ENCODE data around the gene OR1J2.

The OR1J2 gene, protein sequence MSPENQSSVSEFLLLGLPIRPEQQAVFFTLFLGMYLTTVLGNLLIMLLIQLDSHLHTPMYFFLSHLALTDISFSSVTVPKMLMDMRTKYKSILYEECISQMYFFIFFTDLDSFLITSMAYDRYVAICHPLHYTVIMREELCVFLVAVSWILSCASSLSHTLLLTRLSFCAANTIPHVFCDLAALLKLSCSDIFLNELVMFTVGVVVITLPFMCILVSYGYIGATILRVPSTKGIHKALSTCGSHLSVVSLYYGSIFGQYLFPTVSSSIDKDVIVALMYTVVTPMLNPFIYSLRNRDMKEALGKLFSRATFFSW

DNA sequence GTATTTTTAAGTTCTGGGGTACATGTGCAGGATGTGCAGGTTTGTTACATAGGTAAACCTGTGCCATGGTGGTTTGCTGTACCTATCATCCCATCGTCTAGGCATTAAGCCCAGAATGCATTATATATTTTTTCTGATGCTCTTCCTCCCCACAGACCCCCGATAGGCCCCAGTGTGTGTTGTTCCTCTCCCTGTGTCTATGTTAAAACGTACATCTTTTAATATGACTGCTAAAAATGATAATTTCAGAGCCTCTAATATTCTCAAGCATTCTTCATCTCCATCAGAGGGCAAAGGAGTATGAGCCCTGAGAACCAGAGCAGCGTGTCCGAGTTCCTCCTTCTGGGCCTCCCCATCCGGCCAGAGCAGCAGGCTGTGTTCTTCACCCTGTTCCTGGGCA, at the start of gene OR1J2:
Gene OR1J2 (plus strand): TSS at position 301 of the 400 bp plus-strand sequence. CDS start 0 bp downstream, at position 301.
- TF ChIP-seq POLR2A (IDR thresholded peaks at IDR 0.05; ENCODE audit: low read length) (no peak), GATA1 (IDR thresholded peaks at IDR 0.05; ENCODE audit: low read depth, low read length) (no peak)
- DNase-seq, result no peak

DNA sequence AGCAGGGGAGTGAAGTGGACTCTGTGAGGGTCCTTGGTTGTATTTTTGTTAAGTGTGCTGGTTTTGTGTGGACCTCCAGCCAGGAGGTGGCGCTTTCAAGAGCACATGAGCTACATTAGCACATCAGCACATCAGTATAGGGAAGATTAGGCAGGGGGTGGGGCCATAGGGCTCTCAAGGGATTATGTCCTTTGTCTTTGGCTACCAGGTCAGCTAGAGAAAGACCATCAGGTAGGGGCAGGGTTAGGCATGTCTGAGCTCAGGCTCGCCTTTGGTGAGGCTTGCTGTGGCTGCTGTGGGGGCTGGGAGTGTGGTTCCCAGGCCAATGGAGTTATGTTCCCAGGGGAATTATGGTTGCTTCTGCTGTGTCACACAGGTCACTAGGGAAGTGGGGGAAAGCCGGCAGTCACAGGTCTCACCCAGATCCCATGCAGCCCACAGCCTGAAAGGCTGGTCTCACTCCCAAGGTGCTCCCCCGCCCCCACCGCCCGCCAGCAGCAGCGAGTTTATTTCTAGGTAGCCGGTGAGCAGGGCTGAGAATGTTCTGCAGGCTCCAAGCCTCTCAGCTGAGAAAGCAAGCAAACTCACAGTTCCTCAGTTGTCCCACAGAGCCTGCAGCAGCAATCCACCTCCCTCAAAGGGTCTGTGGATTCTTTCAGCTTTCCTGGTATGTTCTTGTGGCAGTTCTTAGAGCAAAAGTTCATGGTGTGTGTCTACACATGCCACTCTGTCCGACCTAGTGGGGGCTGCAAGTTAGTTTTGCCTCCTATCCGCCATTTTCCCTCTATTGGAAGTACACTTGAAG, 46.6 kb upstream of the OR1J2 start:
- TF ChIP-seq POLR2A (IDR thresholded peaks at IDR 0.05; ENCODE audit: low read length) (peak; percentile 27), GATA1 (IDR thresholded peaks at IDR 0.05; ENCODE audit: low read depth, low read length) (no peak)
- DNase-seq, result peak; percentile 46 to 55

DNA sequence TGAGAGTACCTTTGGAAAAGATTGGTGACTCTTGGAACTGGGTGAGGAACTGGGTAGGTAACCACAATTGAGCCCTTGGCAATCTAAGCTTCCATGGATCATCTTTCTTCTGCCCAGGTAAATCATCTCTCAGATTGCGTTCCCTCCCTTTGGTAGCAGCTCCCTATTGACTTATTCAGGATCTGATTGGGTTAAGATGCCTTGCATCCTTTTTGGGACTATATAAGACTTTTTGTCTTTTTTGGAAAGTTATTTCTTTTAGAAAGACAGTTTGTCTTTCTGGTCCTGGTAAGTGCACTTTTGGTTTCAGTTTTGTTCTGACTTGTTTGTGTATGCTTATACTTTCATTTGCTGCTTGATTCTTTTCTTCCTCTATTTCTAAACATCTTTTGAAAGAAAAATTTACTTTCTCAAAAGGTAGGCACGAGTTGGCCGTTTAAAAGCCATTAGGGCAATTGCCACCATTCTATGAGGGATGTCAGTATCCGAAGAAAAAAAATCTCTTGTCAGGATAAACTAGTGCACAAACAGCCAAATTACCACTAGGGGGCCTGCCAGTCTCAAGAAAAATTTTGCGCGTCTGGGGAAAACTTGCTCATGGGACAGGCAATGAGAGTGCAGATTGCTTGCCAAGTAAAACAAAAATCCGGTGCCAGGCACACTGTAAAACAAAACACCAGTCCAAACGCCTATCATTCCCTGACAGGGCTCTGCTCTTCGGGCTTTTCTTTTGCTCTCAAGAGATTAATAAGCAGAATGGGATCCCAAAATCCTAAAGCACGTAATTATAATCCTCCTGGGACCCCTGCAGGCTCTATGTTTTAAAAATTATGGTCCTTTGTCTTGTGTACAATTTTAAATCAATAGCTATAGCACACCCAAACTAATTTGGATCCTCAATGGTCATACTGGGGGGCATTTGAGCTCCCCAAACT, 45.7 kb upstream of the OR1J2 start:
- peak; percentile 86 to 89 for DNase-seq

DNA sequence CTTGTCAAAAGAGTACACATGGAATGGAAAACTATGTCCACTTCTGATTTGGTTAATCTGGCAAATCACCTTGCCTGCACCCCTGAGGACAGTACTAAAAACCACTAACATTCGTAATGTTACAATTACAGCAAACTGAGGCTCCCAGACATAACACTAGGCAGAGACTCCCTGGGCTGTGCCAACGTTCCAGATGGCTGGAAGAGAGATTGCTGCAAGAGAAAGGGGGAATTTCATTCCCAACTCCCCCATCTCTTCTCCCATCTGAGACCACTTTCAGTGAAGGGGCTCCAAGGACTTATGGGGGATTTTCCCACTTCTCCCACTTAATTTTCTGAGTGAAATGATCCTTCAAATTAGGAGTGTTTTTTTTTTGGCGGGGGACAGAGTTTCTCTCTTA, 44.1 kb upstream of the OR1J2 start:
- DNase-seq, result no peak
- TF ChIP-seq GATA1 (IDR thresholded peaks at IDR 0.05; ENCODE audit: low read depth, low read length) (no peak), POLR2A (IDR thresholded peaks at IDR 0.05; ENCODE audit: low read length) (no peak)

More for the DNA sequence above, 45.7 kb upstream of the OR1J2 start:
- TF ChIP-seq POLR2A (IDR thresholded peaks at IDR 0.05; ENCODE audit: low read length), result no peak
- TF ChIP-seq GATA1 (IDR thresholded peaks at IDR 0.05; ENCODE audit: low read depth, low read length), result no peak

DNA sequence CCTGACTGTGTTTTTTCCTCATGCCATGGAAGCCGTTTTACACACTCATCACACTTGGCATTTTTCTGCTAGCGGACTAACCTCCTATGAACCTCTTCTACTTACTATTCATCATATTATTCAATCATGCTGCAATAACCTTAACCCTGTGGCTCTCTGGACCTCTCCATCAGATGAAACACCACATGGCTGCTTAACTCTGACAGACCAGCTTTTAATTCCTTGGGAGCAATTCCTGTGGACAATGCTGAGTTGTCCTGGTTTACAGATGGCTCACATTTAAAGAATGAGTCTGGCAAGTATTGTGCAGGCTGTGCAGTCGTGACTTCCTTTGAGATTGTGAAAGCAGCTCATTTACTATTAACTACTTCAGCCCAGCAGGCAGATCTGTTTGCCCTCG, 41.9 kb upstream of the OR1J2 start:
- TF ChIP-seq POLR2A (IDR thresholded peaks at IDR 0.05; ENCODE audit: low read length) (no peak), GATA1 (IDR thresholded peaks at IDR 0.05; ENCODE audit: low read depth, low read length) (no peak)
- DNase-seq, result no peak

DNA sequence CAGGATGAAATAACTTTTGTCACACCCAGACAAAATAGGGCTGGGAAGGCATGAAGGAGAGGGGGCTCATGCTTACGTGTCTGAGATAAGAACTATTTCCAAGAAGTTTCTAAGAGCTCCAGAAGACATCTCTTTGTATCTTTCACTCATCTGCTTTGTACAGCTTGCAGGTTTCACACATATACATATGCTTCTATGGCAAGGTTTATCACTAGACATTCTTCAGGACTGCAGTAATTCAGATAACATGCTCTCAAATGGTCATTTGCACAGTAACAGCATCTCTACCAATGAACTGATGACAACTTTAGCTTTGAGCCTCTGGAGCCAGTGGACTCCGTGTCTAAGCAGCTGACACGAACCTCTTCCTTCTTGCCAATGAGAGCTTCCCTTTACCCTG, 36.0 kb upstream of the OR1J2 start:
- peak; percentile 44 to 89 for DNase-seq
- TF ChIP-seq GATA1 (IDR thresholded peaks at IDR 0.05; ENCODE audit: low read depth, low read length), result no peak
- no peak for TF ChIP-seq POLR2A (IDR thresholded peaks at IDR 0.05; ENCODE audit: low read length)

DNA sequence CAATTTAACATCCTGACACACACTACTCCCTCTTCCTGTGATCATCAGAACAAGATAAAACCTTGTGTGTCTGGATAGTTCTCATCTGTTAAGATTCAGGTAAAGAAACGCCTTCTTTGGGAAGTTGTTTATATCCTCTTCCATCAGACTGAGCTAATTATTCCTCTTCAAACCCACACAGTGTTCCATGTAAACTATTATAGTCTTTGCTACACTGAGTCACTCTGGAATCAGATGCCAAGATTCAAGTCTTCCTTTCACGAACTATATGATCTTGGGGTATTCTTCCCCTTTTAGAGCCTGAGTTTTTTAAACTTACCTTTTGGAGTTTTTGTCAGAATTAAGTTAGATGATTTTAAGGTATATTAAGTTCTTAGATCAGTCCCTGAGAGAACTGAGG, 34.9 kb upstream of the OR1J2 start:
- TF ChIP-seq GATA1 (IDR thresholded peaks at IDR 0.05; ENCODE audit: low read depth, low read length) (no peak), POLR2A (IDR thresholded peaks at IDR 0.05; ENCODE audit: low read length) (no peak)
- DNase-seq, result no peak

DNA sequence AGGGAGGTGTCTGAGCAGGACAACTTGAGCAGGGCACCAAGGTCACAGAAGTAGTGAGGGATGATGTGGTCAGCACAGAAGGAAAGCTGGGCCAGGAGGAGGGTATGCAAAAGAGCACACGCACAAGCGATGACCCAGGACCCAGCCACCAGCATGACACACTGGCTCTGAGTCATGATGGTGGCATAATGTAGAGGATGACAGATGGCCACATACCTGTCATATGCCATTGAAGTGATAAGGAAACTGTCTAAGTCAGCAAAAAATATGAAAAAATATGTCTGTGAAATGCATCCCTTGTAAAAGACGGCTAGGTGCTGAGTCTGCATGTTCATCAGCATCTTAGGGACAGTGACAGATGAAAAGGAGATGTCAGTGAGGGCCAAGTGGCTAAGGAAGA, 33.3 kb upstream of the OR1J2 start:
- TF ChIP-seq POLR2A (IDR thresholded peaks at IDR 0.05; ENCODE audit: low read length), result no peak
- TF ChIP-seq GATA1 (IDR thresholded peaks at IDR 0.05; ENCODE audit: low read depth, low read length), result no peak
- DNase-seq, result peak in 1 of 2 experiments; percentile 7

DNA sequence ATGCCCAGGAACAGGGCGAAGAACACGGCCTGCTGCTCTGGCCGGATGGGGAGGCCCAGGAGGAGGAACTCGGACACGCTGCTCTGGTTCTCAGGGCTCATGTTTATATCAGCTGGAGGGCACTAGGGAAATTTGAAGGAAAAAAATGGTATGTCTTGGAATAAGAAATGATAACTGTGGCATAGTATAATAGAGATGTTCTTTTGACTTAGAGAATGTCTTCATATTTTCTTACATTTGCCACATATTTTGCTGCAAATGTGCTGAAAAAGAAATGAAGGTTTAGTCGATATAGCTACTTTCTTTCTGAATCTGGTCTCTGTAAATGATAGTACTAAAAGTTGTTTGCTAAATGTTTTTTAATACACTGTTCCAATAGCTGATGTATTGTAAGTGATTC, 32.8 kb upstream of the OR1J2 start, which contains the start of gene OR1J1:
Gene OR1J1 (minus strand): TSS at position 101 of the 400 bp plus-strand sequence. CDS start 0 bp downstream, at position 101.
- TF ChIP-seq GATA1 (IDR thresholded peaks at IDR 0.05; ENCODE audit: low read depth, low read length) (no peak), POLR2A (IDR thresholded peaks at IDR 0.05; ENCODE audit: low read length) (no peak)
- no peak for DNase-seq

DNA sequence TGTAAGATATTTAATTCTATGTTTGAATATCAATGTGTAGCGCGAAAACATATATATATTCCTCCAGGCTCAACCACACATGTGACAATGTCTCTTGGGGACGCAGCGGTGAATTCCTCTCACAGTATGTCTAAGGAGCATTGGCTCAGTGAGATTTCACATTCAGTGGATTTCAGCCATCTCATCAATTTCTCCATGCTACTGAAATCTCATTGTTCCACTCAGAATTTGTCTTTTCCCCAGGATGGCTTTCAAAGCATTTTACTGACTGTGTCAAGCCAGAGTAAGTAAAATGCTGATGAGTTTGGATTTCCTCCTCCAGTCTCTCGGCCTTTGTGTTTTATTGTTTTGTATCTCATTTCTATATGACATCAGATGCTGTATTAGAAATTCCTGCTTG, 31.5 kb upstream of the OR1J2 start:
- TF ChIP-seq POLR2A (IDR thresholded peaks at IDR 0.05; ENCODE audit: low read length) (no peak), GATA1 (IDR thresholded peaks at IDR 0.05; ENCODE audit: low read depth, low read length) (no peak)
- no peak for DNase-seq

DNA sequence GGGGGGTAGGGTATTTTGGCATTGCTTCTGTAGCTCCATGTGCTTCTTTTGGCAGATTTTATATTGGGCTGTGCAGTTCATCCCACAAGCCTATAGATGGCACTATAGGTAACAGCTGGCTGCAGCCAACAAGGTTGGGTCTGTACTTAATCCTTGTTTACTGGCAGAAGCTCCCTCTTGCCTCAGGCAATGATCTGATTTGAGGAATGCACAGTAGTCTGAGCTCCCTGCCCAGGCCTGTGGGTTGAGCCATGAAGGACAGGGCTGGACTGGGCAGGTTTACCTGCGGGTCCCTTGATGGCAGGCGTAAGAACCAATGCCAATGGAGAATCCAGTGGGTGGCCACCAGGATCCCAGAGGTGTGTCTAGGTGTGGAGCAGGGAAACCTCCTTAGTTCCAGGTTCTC, 11.7 kb upstream of the OR1J2 start:
- peak; percentile 35 to 49 for DNase-seq
- TF ChIP-seq POLR2A (IDR thresholded peaks at IDR 0.05; ENCODE audit: low read length) (no peak), GATA1 (IDR thresholded peaks at IDR 0.05; ENCODE audit: low read depth, low read length) (no peak)

DNA sequence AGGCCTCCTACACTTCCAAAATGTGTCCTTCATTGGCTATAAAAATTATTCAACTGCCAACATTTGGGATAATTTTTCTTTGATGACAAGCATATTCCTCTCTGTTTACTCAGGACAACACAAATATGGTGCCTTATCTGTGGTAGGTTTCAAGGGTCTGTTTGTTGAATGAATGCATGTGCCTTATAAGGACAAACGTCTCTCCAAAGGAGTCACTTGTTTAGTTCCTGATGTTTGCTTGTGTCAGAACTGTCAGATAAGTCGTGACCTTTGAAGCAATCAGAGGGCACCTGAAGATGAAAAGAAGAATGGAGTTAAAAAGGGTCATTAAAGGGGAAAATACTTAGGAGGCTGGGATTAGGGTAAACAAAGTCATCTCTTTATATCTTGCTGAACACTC, 3.6 kb upstream of the OR1J2 start:
- TF ChIP-seq POLR2A (IDR thresholded peaks at IDR 0.05; ENCODE audit: low read length) (no peak), GATA1 (IDR thresholded peaks at IDR 0.05; ENCODE audit: low read depth, low read length) (no peak)
- no peak for DNase-seq

DNA sequence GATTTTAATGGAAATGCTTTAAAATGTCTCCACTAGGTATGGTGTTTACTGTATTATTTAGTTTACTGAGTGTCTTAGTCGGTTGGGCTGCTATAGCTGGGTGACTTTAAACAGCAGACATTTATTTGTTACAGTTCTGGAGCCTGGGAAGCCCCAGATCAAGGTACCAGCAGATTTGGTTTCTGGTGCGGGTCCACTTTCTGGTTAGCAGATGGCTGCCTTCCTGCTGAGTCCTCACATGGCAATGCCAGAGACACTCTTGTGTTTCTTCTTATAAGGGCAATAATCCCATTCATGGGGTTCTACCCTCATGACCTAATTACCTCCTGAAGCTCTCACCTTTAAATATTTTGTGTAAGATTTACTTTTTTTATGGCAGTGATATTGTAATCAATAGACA, 7.6 kb downstream of the OR1J2 start:
- no peak for TF ChIP-seq POLR2A (IDR thresholded peaks at IDR 0.05; ENCODE audit: low read length)
- DNase-seq, result no peak

DNA sequence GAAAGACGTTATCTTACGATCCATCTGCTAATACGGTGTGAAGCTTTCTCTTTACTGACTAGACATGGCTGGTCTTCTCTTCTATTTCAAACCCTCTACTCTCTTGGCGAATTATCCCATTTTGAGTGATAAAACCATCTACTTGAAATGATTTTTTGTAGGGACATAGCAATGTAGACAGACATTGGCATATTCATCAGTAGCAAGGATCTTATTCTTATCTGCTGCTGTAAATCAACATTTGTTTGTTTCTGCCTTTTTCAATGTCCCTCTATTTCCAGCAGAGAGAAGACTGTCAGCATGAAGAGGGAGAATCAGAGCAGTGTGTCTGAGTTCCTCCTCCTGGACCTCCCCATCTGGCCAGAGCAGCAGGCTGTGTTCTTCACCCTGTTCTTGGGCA, 8.2 kb downstream of the OR1J2 start, which contains the start of gene OR1J4:
Gene OR1J4 (plus strand): TSS at position 301 of the 400 bp plus-strand sequence. CDS start 0 bp downstream, at position 301.
- no peak for DNase-seq
- TF ChIP-seq GATA1 (IDR thresholded peaks at IDR 0.05; ENCODE audit: low read depth, low read length) (no peak), POLR2A (IDR thresholded peaks at IDR 0.05; ENCODE audit: low read length) (no peak)

Measured in erythroblast (primary cell).